HL-60/S4 treated with retinoic acid at 250 ng/mL for 4 days and 3 days (cell line): ENCODE measurements around the gene MRPL40.

Source experiments
- in situ Hi-C: fragments of 300-500 bp; cut with MboI; formaldehyde crosslinking; loops from 2 replicates; pipeline ENCODE4 v1.7.0; 2022; ENCODE audit warnings: low sequenced_read_pairs

Gene MRPL40

GRCh38 chr22:19478901-19479354 is 46.6 kb downstream of the MRPL40 start, which contains the start of gene UFD1:
TSS of gene UFD1 (minus strand) at chr22:19479193. CDS start at chr22:19479085, 108 bp downstream.
- in situ Hi-C loops: no loop called here

GRCh38 chr22:19479355-19480172 is 47.2 kb downstream of the MRPL40 start, which contains the start of gene CDC45:
TSS of gene CDC45 (plus strand) at chr22:19479920. CDS start at chr22:19479969, 49 bp downstream.
- in situ Hi-C loops: no loop called here

- in situ Hi-C loops: no loop called here
These were observed 47.8 kb downstream of the MRPL40 start for GRCh38 chr22:19480173-19480568.

GRCh38 chr22:19480789-19481188 is 48.4 kb downstream of the MRPL40 start:
- in situ Hi-C loops: no loop called here

GRCh38 chr22:19482297-19482696 is 50.0 kb downstream of the MRPL40 start:
- in situ Hi-C loops: no loop called here

- in situ Hi-C loops: no loop called here
These were observed 51.3 kb downstream of the MRPL40 start for GRCh38 chr22:19483481-19484244.
